Colonic mucosa (tissue), 4 donors: ENCODE results near the gene CNTNAP5. TPM values are rescaled to one million over a fixed set of nuclear protein-coding genes. Genes with fewer than 3 reads are reported as not detected.

Source experiments
- DNase-seq: peaks from one replicate; pipeline ENCODE4 v3.0.0-alpha.2; 2020
- H3K27ac ChIP-seq: fragments of 200-600 bp; one replicate; pipeline ENCODE4 v1.8.0; 2021
- H3K27me3 ChIP-seq: fragments of 200-600 bp; one replicate; pipeline ENCODE4 v1.8.0; 2021
- H3K36me3 ChIP-seq: fragments of 200-600 bp; one replicate; pipeline ENCODE4 v1.8.0; 2021
- H3K4me1 ChIP-seq: fragments of 200-600 bp; one replicate; pipeline ENCODE4 v1.8.0; 2021; ENCODE audit warnings: mild to moderate bottlenecking
- H3K4me3 ChIP-seq: fragments of 200-600 bp; one replicate; pipeline ENCODE4 v1.8.0; 2021
- H3K9ac ChIP-seq, 2 donors: one replicate each; pipeline ENCODE4 v1.7.0; 2013; ENCODE audit warnings: control low read depth in 2 of 2, low read depth in 2 of 2, low read length in 2 of 2
- H3K9me3 ChIP-seq: fragments of 200-600 bp; one replicate; pipeline ENCODE4 v1.8.0; 2021
- CTCF ChIP-seq: fragments of 200-600 bp; IDR thresholded peaks from one replicate; pipeline ENCODE4 v1.8.0; 2022; ENCODE audit warnings: antibody characterized with exemption, mild to moderate bottlenecking
- intact Hi-C: fragments of 100-400 bp; cut with DNase I; formaldehyde crosslinking; loops from one replicate; pipeline ENCODE4 v1.14.1; 2022
- total RNA-seq, 2 donors: library from RNA; stranded (reverse); fragmentation: NEBNext Ultra II Directional in 1 of 2; extraction: Animal tissue kit (Norgen Biotek cat#: 25700) in 1 of 2; gene quantifications; one replicate each; pipeline ENCODE4 v1.2.1, GENCODE V29; 2021
- donor health status: healthy.
- donor health status: DM: no; HTN: no; CAD: no.
- donor health status: DM: no; HTN: no; CAD: no.

The CNTNAP5 gene
- total RNA-seq, 2 donors from 2014 or later = 0.35 TPM; not detected in 1

GRCh38 chr2:124514236-124514635, 489.1 kb downstream of the CNTNAP5 start:
- no peak for DNase-seq
- no peaks in the 10 kb centered on the region for H3K27me3 ChIP-seq
- no peak overlapping the region for H3K27ac ChIP-seq
- intact Hi-C loops = no loop called here
- H3K4me1 ChIP-seq = no peaks in the 10 kb centered on the region
- H3K4me3 ChIP-seq = no peak overlapping the region
- TF ChIP-seq CTCF = no peak
- H3K9me3 ChIP-seq = no peaks in the 10 kb centered on the region
- no peak overlapping the region for H3K9ac ChIP-seq
- no peaks in the 10 kb centered on the region for H3K36me3 ChIP-seq

GRCh38 chr2:124520953-124521352, 495.9 kb downstream of the CNTNAP5 start:
- no peak for DNase-seq

GRCh38 chr2:124523096-124523495, 498.0 kb downstream of the CNTNAP5 start:
- intact Hi-C loops = no loop called here
- no peaks in the 10 kb centered on the region for H3K27me3 ChIP-seq
- no peak for TF ChIP-seq CTCF
- no peak for DNase-seq
- no peaks in the 10 kb centered on the region for H3K36me3 ChIP-seq
- no peak overlapping the region for H3K27ac ChIP-seq
- H3K9me3 ChIP-seq = no peaks in the 10 kb centered on the region
- no peaks in the 10 kb centered on the region for H3K4me1 ChIP-seq
- no peak overlapping the region for H3K9ac ChIP-seq
- H3K4me3 ChIP-seq = no peak overlapping the region

More at GRCh38 chr2:124520953-124521352, 495.9 kb downstream of the CNTNAP5 start:
- intact Hi-C loops = no loop called here
- Histone ChIP-seq H3K4me3 (no peak overlapping the region), H3K27me3 (no peaks in the 10 kb centered on the region), H3K9me3 (no peaks in the 10 kb centered on the region), H3K9ac (no peak overlapping the region), H3K4me1 (no peaks in the 10 kb centered on the region), H3K36me3 (no peaks in the 10 kb centered on the region), H3K27ac (no peak overlapping the region)
- TF ChIP-seq CTCF = no peak

GRCh38 chr2:124524155-124524915, 499.2 kb downstream of the CNTNAP5 start:
- Histone ChIP-seq H3K27me3 (no peaks in the 10 kb centered on the region), H3K4me1 (no peaks in the 10 kb centered on the region), H3K27ac (no peak overlapping the region), H3K4me3 (no peak overlapping the region), H3K9ac (no peak overlapping the region), H3K36me3 (no peaks in the 10 kb centered on the region), H3K9me3 (no peaks in the 10 kb centered on the region)
- intact Hi-C loops = no loop called here
- TF ChIP-seq CTCF = no peak
- no peak for DNase-seq

GRCh38 chr2:124526221-124526620, 501.1 kb downstream of the CNTNAP5 start:
- no peaks in the 10 kb centered on the region for H3K9me3 ChIP-seq
- H3K36me3 ChIP-seq = no peaks in the 10 kb centered on the region
- no peak for TF ChIP-seq CTCF
- no peaks in the 10 kb centered on the region for H3K4me1 ChIP-seq
- H3K27ac ChIP-seq = no peak overlapping the region
- H3K9ac ChIP-seq = no peak overlapping the region
- H3K4me3 ChIP-seq = no peak overlapping the region
- no peaks in the 10 kb centered on the region for H3K27me3 ChIP-seq
- no peak for DNase-seq
- intact Hi-C loops = no loop called here
